Right atrium auricular region (tissue), 2 donors: Measurements from ENCODE around the gene HOGA1. TPM values are rescaled to one million over a fixed set of nuclear protein-coding genes. Genes with fewer than 3 reads are reported as not detected.

Experiments
- DNase-seq: peaks from one replicate; pipeline ENCODE4 v3.0.0-alpha.2; 2019; ENCODE audit warnings: low spot score
- H3K27ac ChIP-seq, 2 donors: fragments of 200-600 bp; sonication (generic); 1 replicate in 1 of 2; 2 replicates in 1 of 2; pipeline ENCODE4 v1.5.1; 2016 to 2019
- H3K27me3 ChIP-seq, 2 donors: fragments of 200-600 bp; sonication (generic); one replicate each; pipeline versions ENCODE4 v1.5.1 to v1.6.0; 2017 to 2019
- H3K36me3 ChIP-seq: fragments of 200-600 bp; sonication (generic); one replicate; pipeline ENCODE4 v1.5.1; 2016
- H3K4me1 ChIP-seq, 2 donors: fragments of 200-600 bp; sonication (generic); one replicate each; pipeline versions ENCODE4 v1.5.1 to v1.6.0; 2017 to 2019
- H3K4me3 ChIP-seq, 2 donors: fragments of 200-600 bp; sonication (generic); 1 replicate in 1 of 2; 2 replicates in 1 of 2; pipeline ENCODE4 v1.5.1; 2017 to 2019; ENCODE audit warnings: mild to moderate bottlenecking in 1 of 2, moderate library complexity in 1 of 2
- H3K9me3 ChIP-seq, 2 donors: fragments of 200-600 bp; sonication (generic); one replicate each; pipeline ENCODE4 v1.5.1; 2019
- CTCF ChIP-seq, 2 donors: fragments of 200-600 bp; sonication (generic); IDR thresholded peaks; one replicate each; pipeline ENCODE4 v1.5.1; 2019; ENCODE audit warnings: antibody characterized with exemption in 2 of 2
- total RNA-seq, 2 donors: library from RNA; depleted of rRNA; stranded (reverse); fragments of >200 nt; gene quantifications; one replicate each; pipeline ENCODE4 v1.1.0, GENCODE V29; 2016

Gene HOGA1
- total RNA-seq, 2 donors from 2014 or later = 17.6 to 25.6 TPM

GRCh38 chr10:97608991-97609561 lies 24.9 kb downstream of the HOGA1 start:
- Histone ChIP-seq H3K4me1 (peaks cover 0 to 29% of the 10 kb centered on the region in 2 donors), H3K9me3 (no peaks in the 10 kb centered on the region), H3K27me3 (no peaks in the 10 kb centered on the region), H3K27ac (peak overlapping the region; percentile 75 to 90), H3K36me3 (no peaks in the 10 kb centered on the region), H3K4me3 (no peak overlapping the region)
- TF ChIP-seq CTCF (IDR thresholded peaks at IDR 0.05) = no peak
- peak; percentile 73 for DNase-seq

GRCh38 chr10:97611473-97611872 lies 27.3 kb downstream of the HOGA1 start:
- no peak for TF ChIP-seq CTCF (IDR thresholded peaks at IDR 0.05)
- Histone ChIP-seq H3K36me3 (no peaks in the 10 kb centered on the region), H3K4me1 (peaks cover 0 to 29% of the 10 kb centered on the region in 2 donors), H3K27me3 (no peaks in the 10 kb centered on the region), H3K4me3 (no peak overlapping the region), H3K9me3 (no peaks in the 10 kb centered on the region), H3K27ac (peak overlapping the region; percentile 6 to 90)
- DNase-seq = no peak

GRCh38 chr10:97612386-97612785 lies 28.2 kb downstream of the HOGA1 start:
- no peak for DNase-seq
- H3K27me3 ChIP-seq = no peaks in the 10 kb centered on the region
- H3K4me1 ChIP-seq = peaks cover 0 to 29% of the 10 kb centered on the region in 2 donors
- no peaks in the 10 kb centered on the region for H3K36me3 ChIP-seq
- no peak overlapping the region for H3K4me3 ChIP-seq
- peak in 1 of 2 donors; percentile 68 for TF ChIP-seq CTCF (IDR thresholded peaks at IDR 0.05)
- peak overlapping the region; percentile 6 to 90 for H3K27ac ChIP-seq
- no peaks in the 10 kb centered on the region for H3K9me3 ChIP-seq

GRCh38 chr10:97618285-97618684 lies 34.1 kb downstream of the HOGA1 start:
- Histone ChIP-seq H3K27ac (no peak overlapping the region), H3K4me3 (no peak overlapping the region), H3K36me3 (no peaks in the 10 kb centered on the region), H3K27me3 (no peaks in the 10 kb centered on the region), H3K4me1 (no peaks in the 10 kb centered on the region), H3K9me3 (no peaks in the 10 kb centered on the region)
- no peak for TF ChIP-seq CTCF (IDR thresholded peaks at IDR 0.05)
- no peak for DNase-seq

- no peaks in the 10 kb centered on the region for H3K9me3 ChIP-seq
These were observed 34.5 kb downstream of the HOGA1 start for GRCh38 chr10:97618733-97619132.

More at GRCh38 chr10:97618733-97619132, 34.5 kb downstream of the HOGA1 start:
- no peak for TF ChIP-seq CTCF (IDR thresholded peaks at IDR 0.05)
- H3K27ac ChIP-seq = no peak overlapping the region
- H3K36me3 ChIP-seq = no peaks in the 10 kb centered on the region
- no peaks in the 10 kb centered on the region for H3K27me3 ChIP-seq
- DNase-seq = no peak
- no peaks in the 10 kb centered on the region for H3K4me1 ChIP-seq
- no peak overlapping the region for H3K4me3 ChIP-seq
